Parathyroid adenoma (tissue), 2 donors: Measurements from ENCODE around the gene C1QTNF12.

ENCODE experiments used
- H2AFZ ChIP-seq: fragments of 300-600 bp; sonication (generic); one replicate; pipeline ENCODE4 v1.7.0; 2017; ENCODE audit warnings: antibody characterized with exemption, mild to moderate bottlenecking
- H3K27ac ChIP-seq: fragments of 300-600 bp; sonication (generic); one replicate; pipeline ENCODE4 v1.7.0; 2017
- H3K27me3 ChIP-seq: fragments of 300-600 bp; sonication (generic); one replicate; pipeline ENCODE4 v1.7.0; 2017; ENCODE audit warnings: low read length; ENCODE audit not compliant: control insufficient read depth, insufficient read depth
- H3K36me3 ChIP-seq: fragments of 300-600 bp; sonication (generic); one replicate; pipeline ENCODE4 v1.7.0; 2017; ENCODE audit warnings: low read length; ENCODE audit not compliant: control insufficient read depth, insufficient read depth
- H3K4me1 ChIP-seq: fragments of 300-600 bp; sonication (generic); one replicate; pipeline ENCODE4 v1.7.0; 2017; ENCODE audit warnings: control low read depth
- H3K4me2 ChIP-seq: fragments of 300-600 bp; sonication (generic); one replicate; pipeline ENCODE4 v1.7.0; 2017; ENCODE audit warnings: low read length
- H3K4me3 ChIP-seq: fragments of 300-600 bp; sonication (generic); one replicate; pipeline ENCODE4 v1.7.0; 2017; ENCODE audit warnings: low read depth, low read length
- H3K79me2 ChIP-seq: fragments of 300-600 bp; sonication (generic); one replicate; pipeline ENCODE4 v1.7.0; 2017; ENCODE audit warnings: control low read depth
- H3K9ac ChIP-seq: fragments of 300-600 bp; sonication (generic); one replicate; pipeline ENCODE4 v1.7.0; 2017; ENCODE audit warnings: mild to moderate bottlenecking
- H3K9me3 ChIP-seq: fragments of 300-600 bp; sonication (generic); one replicate; pipeline ENCODE4 v1.7.0; 2017; ENCODE audit warnings: low read length; ENCODE audit not compliant: control insufficient read depth
- TF ChIP-seq, protein P1 (sequence below): fragments of 300-600 bp; sonication (generic); IDR thresholded peaks from one replicate; pipeline ENCODE4 v1.7.0; 2017; ENCODE audit warnings: antibody characterized with exemption, mild to moderate bottlenecking
- donor health status: primary hyperparathyroidism.

Gene C1QTNF12

DNA sequence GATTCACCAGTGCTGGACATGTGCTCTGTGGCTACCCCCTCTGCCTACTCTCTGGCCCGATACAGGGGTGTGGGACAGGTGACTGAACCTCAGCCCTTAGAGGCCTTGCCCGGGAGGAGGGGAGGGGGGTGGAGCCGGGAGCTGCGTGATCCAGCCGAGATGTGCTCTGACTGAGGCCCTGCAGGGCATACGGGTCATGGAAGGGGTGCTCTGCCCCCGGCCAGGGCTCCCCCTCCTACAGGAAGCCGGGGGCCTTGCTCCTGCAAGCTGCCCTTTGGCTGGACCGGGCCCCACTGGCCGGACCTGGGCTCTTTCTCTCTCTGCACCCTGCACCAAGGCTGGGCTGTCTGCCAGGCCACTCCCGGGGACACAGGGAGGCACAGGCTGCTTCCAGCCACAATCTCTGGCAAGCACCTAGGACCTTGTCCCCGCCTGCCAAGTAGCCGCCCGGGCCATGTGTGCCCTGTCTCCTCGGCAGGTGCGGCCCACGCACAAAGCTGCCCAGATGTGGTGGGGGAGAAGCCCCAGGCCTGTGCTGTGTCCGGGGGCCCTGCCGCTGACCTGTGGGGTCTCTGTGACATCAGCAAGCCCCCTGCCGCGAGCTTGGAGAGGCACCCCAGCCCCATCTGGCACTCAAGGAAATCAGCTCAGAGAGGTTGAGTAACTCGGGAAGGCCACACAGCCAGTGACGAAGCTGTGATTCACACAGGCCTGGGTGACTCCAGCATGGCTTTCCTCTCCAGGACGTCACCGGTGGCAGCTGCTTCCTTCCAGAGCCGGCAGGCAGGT is 35.2 kb upstream of the C1QTNF12 start:
- Histone ChIP-seq H3K27ac (no peak overlapping the region), H3K27me3 (no peaks in the 10 kb centered on the region), H3K79me2 (no peaks in the 10 kb centered on the region), H3K4me1 (peaks cover 3% of the 10 kb centered on the region), H3K4me3 (peak overlapping the region; percentile 4), H2AFZ (peak overlapping the region; percentile 22), H3K9ac (no peak overlapping the region), H3K9me3 (no peaks in the 10 kb centered on the region), H3K4me2 (peak overlapping the region; percentile 47), H3K36me3 (no peaks in the 10 kb centered on the region)
- TF ChIP-seq, protein P1, sequence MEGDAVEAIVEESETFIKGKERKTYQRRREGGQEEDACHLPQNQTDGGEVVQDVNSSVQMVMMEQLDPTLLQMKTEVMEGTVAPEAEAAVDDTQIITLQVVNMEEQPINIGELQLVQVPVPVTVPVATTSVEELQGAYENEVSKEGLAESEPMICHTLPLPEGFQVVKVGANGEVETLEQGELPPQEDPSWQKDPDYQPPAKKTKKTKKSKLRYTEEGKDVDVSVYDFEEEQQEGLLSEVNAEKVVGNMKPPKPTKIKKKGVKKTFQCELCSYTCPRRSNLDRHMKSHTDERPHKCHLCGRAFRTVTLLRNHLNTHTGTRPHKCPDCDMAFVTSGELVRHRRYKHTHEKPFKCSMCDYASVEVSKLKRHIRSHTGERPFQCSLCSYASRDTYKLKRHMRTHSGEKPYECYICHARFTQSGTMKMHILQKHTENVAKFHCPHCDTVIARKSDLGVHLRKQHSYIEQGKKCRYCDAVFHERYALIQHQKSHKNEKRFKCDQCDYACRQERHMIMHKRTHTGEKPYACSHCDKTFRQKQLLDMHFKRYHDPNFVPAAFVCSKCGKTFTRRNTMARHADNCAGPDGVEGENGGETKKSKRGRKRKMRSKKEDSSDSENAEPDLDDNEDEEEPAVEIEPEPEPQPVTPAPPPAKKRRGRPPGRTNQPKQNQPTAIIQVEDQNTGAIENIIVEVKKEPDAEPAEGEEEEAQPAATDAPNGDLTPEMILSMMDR: no peak

DNA sequence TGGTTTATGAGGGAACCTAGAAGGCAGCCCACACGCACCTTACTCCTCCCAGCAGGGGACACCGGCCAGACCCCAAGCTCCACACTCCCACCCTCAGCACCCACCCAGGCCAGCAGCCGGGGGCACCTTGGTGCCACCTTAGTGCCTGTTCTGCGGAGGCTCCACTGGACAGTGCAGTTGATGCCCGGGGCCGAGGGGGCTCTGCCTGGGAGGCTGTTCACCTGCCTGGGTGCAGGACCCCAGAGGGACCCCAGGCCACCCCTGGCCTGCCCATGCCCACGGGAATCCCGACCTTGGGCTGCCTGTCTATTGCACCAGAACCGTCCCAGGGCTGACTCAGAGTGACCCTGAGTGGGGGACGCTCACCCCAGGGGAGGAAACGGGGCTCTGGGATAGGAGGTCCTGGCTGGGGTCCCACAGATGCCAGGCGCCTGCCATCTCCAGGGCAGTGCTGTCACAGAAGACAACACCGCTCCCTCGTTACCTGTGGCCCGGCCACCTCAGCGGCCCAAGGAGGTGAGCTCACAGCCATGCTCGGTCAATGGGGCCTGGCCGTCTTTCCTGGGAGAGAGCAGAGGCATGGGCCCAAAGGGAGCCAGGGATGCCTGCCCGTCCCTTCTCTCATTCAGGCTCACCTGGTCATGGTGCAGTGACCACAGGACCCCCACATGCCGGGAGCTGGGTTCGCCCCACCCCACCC is 34.4 kb upstream of the C1QTNF12 start:
- Histone ChIP-seq H3K27me3 (no peaks in the 10 kb centered on the region), H3K9ac (no peak overlapping the region), H3K4me3 (no peak overlapping the region), H3K79me2 (no peaks in the 10 kb centered on the region), H3K9me3 (no peaks in the 10 kb centered on the region), H3K27ac (no peak overlapping the region), H3K4me2 (no peak overlapping the region), H3K4me1 (peaks cover 3% of the 10 kb centered on the region), H3K36me3 (no peaks in the 10 kb centered on the region), H2AFZ (no peak overlapping the region)
- TF ChIP-seq, protein P1: no peak

DNA sequence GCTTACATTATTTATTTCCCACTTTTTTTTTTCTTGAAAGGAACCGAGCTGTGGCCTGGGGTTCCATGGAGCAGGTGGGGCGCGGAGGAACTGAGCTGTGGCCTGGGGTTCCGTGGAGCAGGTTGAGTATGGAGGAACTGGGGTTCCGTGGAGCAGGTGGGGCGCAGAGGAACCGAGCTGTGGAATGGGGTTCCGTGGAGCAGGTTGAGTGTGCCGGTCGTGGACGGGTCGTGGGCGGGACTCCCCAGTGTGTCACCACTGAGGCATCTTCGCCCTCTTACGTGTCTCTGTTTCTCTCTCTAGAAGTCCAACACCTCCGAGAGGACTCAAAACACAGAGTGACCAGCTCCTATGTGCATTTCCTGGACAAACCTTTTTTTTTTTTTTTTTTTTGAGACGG is 32.5 kb upstream of the C1QTNF12 start:
- H3K4me1 ChIP-seq: peaks cover 3% of the 10 kb centered on the region
- H3K36me3 ChIP-seq: no peaks in the 10 kb centered on the region
- H3K9ac ChIP-seq: no peak overlapping the region
- H3K27me3 ChIP-seq: no peaks in the 10 kb centered on the region
- H2AFZ ChIP-seq: no peak overlapping the region
- TF ChIP-seq, protein P1: no peak
- H3K4me3 ChIP-seq: no peak overlapping the region
- H3K27ac ChIP-seq: no peak overlapping the region
- no peaks in the 10 kb centered on the region for H3K9me3 ChIP-seq
- no peaks in the 10 kb centered on the region for H3K79me2 ChIP-seq
- H3K4me2 ChIP-seq: no peak overlapping the region

DNA sequence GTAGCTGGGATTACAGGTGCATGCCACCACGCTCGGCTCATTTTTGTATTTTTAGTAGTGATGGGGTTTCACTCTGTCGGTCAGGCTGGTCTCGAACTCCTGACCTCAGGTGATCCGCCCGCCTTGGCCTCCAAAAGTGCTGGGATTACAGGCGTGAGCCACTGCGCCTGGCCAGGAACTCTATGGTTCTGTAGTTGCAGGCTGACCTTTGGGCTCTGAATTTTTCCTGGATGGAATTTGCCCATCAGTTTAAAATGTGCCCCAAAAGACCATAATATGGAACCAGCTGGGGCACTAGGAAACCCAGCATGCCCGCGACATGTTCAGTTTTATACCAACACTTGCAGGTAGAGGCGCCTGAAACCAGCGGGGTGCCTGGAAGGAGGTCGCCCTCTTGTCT is 32.1 kb upstream of the C1QTNF12 start:
- H3K79me2 ChIP-seq: no peaks in the 10 kb centered on the region
- H3K9me3 ChIP-seq: no peaks in the 10 kb centered on the region
- H3K36me3 ChIP-seq: no peaks in the 10 kb centered on the region
- H3K27ac ChIP-seq: no peak overlapping the region
- peaks cover 3% of the 10 kb centered on the region for H3K4me1 ChIP-seq
- H3K9ac ChIP-seq: no peak overlapping the region
- H3K4me3 ChIP-seq: no peak overlapping the region
- no peak overlapping the region for H3K4me2 ChIP-seq
- TF ChIP-seq, protein P1: no peak
- H2AFZ ChIP-seq: no peak overlapping the region
- H3K27me3 ChIP-seq: no peaks in the 10 kb centered on the region
